H1 (cell line): ENCODE data around the gene ATP6V1G3.

ENCODE experiments used
- CHD2 ChIP-seq: IDR thresholded peaks from 2 replicates; pipeline ENCODE4 v1.6.1; 2012; ENCODE audit warnings: low read length, improper control_type of control experiment
- CREB1 ChIP-seq: IDR thresholded peaks from 2 replicates; pipeline ENCODE4 v1.6.1; 2012; ENCODE audit warnings: inconsistent platforms
- POLR2A ChIP-seq, 2 experiments: IDR thresholded peaks; 1 replicate in 1 of 2; 2 replicates in 1 of 2; pipeline ENCODE4 v1.6.1; 2011; ENCODE audit warnings: low read depth in 2 of 2, low read length in 2 of 2, mild to moderate bottlenecking in 2 of 2; ENCODE audit errors: control extremely low read depth in 1 of 2
- TEAD4 ChIP-seq: IDR thresholded peaks from 2 replicates; pipeline ENCODE4 v1.6.1; 2012; ENCODE audit warnings: low read depth, low read length, inconsistent platforms, mixed read lengths

- TF ChIP-seq TEAD4: no peak
- TF ChIP-seq POLR2A (IDR thresholded peaks at IDR 0.05; ENCODE audit: control extremely low read depth in 1 of 2, low read depth in 2 of 2, low read length in 2 of 2): no peak
- no peak for TF ChIP-seq CREB1
- TF ChIP-seq CHD2: no peak
Observed at GRCh38 chr1:198495631-198496030, 44.8 kb downstream of the ATP6V1G3 start.
